ENCODE measurements around the gene NFKBIA. TPM values are rescaled to one million over a fixed set of nuclear protein-coding genes. Genes with fewer than 3 reads are reported as not detected.

The NFKBIA gene
- polyA plus RNA-seq, 3 donors from 2014 or later: 339 to 579 (median 435) TPM

Other genes starting within 250 kb of the NFKBIA start
- gene PSMA6, start 112.4 kb downstream of the NFKBIA start, polyA plus RNA-seq: 100 to 1,000 TPM; 402 to 658 (median 537) TPM
- gene INSM2, start 129.4 kb upstream of the NFKBIA start, polyA plus RNA-seq: not detected